ENCODE data around the gene CRCP. TPM values are rescaled to one million over a fixed set of nuclear protein-coding genes. Genes with fewer than 3 reads are reported as not detected.
"Not testable (repeated sequence)": the region's sequence is repeated elsewhere in the genome, so short reads cannot be mapped to it uniquely, and the experiment has no call there.

Gene CRCP
- 10 to 100 TPM; 17.2 to 38.0 (median 24.4) TPM for total RNA-seq
- long read RNA-seq, partial matches to known transcripts, result 1 of 4 reads
- long read RNA-seq, other reads (novel, unspliced or antisense), result 2 of 4 reads

GRCh38 chr7:66114743-66115649 lies at the start of gene CRCP:
Gene CRCP, plus strand, starts transcription at chr7:66114847. Its CDS starts 116 bp downstream, at chr7:66114963.
- ATAC-seq, result peak; percentile 86 to 92 (median 90)
- WGBS (ENCODE audit: insufficient coverage, low coverage, low lambda C conversion rate, missing lambda C conversion rate), result 0% methylated on average over 23 of the region's 67 CpGs

GRCh38 chr7:66069732-66070131 lies 44.9 kb upstream of the CRCP start:
- TF ChIP-seq POLR2A (IDR thresholded peaks at IDR 0.05) (no peak), CTCF (IDR thresholded peaks at IDR 0.05) (no peak)
- Histone ChIP-seq H3K9me3 (no peaks in the 10 kb centered on the region), H3K27me3 (no peaks in the 10 kb centered on the region), H3K4me3 (no peak overlapping the region), H3K36me3 (no peaks in the 10 kb centered on the region), H3K4me1 (no peaks in the 10 kb centered on the region), H3K27ac (no peak overlapping the region)
- 87% methylated on average over 4 of the region's 4 CpGs for WGBS (ENCODE audit: insufficient coverage, low coverage, low lambda C conversion rate, missing lambda C conversion rate)
- ATAC-seq (no peak), DNase-seq (no peak)
- intact Hi-C loops (cut with DNase I), result no loop called here

More at GRCh38 chr7:66114743-66115649, at the start of gene CRCP:
- H3K27me3 ChIP-seq, result no peaks in the 10 kb centered on the region
- H3K4me3 ChIP-seq, result peak within 1 kb of the TSS; percentile 73 to 76 (median 74)
- intact Hi-C loops (cut with DNase I), result no loop called here
- H3K36me3 ChIP-seq, result peaks cover 0 to 3% (median 0%) of the 10 kb centered on the region in 4 donors
- peak; percentile 85 to 87 (median 86) for DNase-seq
- H3K9me3 ChIP-seq, result no peaks in the 10 kb centered on the region
- H3K4me1 ChIP-seq, result peaks cover 0 to 45% (median 13%) of the 10 kb centered on the region in 4 donors
- peak within 1 kb of the TSS; percentile 95 to 98 (median 95) for H3K27ac ChIP-seq
- TF ChIP-seq POLR2A (IDR thresholded peaks at IDR 0.05) (peak; percentile 87), CTCF (IDR thresholded peaks at IDR 0.05) (peak in 1 of 4 donors; percentile 10)

- ATAC-seq (no peak), DNase-seq (no peak)
- no peak overlapping the region for H3K4me3 ChIP-seq
- H3K4me1 ChIP-seq, result no peaks in the 10 kb centered on the region
- no peaks in the 10 kb centered on the region for H3K27me3 ChIP-seq
- H3K9me3 ChIP-seq, result no peaks in the 10 kb centered on the region
- TF ChIP-seq POLR2A (IDR thresholded peaks at IDR 0.05), result no peak
- no peak for TF ChIP-seq CTCF (IDR thresholded peaks at IDR 0.05)
- intact Hi-C loops (cut with DNase I), result no loop called here
- H3K36me3 ChIP-seq, result no peaks in the 10 kb centered on the region
- no peak overlapping the region for H3K27ac ChIP-seq
- 89% methylated on average over 1 of the region's 1 CpG for WGBS (ENCODE audit: insufficient coverage, low coverage, low lambda C conversion rate, missing lambda C conversion rate)
Observed at GRCh38 chr7:66070222-66070621, 44.4 kb upstream of the CRCP start.

DNA sequence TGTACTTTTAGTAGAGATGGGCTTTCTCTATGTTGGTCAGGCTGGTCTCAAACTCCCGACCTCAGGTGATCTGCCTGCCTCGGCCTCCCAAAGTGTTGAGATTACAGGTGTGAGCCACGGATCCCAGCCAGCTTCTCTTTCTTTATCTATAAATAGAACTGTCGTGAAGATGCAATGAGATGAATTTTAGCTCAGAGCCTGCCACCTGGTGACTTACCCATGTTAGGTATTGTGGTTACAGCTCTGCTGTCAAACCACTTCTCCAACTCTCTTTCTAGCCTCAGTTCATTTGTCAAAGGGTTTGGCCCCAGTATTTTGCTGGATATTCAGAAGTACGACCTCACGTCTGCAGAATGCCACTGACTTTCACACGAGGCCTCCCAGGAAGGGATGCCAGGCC lies 42.4 kb upstream of the CRCP start:
- not testable (repeated sequence) for DNase-seq, H3K9me3 ChIP-seq
- 57% methylated on average over 4 of the region's 7 CpGs for WGBS (ENCODE audit: insufficient coverage, low coverage, low lambda C conversion rate, missing lambda C conversion rate)

More for the DNA sequence above, 42.4 kb upstream of the CRCP start:
- H3K4me3 ChIP-seq; intact Hi-C loops (cut with DNase I); H3K27me3 ChIP-seq; H3K36me3 ChIP-seq; ATAC-seq; H3K27ac ChIP-seq; H3K4me1 ChIP-seq: not testable (repeated sequence)
- TF ChIP-seq CTCF (IDR thresholded peaks at IDR 0.05), result peak in 2 of 4 donors; percentile 19 to 28
